GM12878 (cell line): ENCODE measurements around the gene STT3B. TPM values are rescaled to one million over a fixed set of nuclear protein-coding genes. Genes with fewer than 3 reads are reported as not detected.

Source experiments
- ATAC-seq: fragments of 200-7000 bp; cut with Tn5 transposase; 3 replicates; pipeline ENCODE4 v1.9.1; 2020; ENCODE audit warnings: mild to moderate bottlenecking, moderate library complexity
- BruUV-seq: library from RNA; stranded (reverse); fragments of 400-500 nt; replicated peaks from 2 replicates; lab custom pipeline; 2021; lab: Mats Ljungman, UMichigan
- CTCF ChIA-PET: fragments of 300-600 bp; sonication (Branson Sonifier 250); formaldehyde crosslinking; extraction: SDS; loops from one replicate; lab custom pipeline; 2021; ENCODE audit warnings: inconsistent platforms; lab: Yijun Ruan, JAX
- POLR2A ChIA-PET: fragments of 350-600 bp; formaldehyde crosslinking; extraction: SDS; loops from one replicate; lab custom pipeline; 2021; ENCODE audit warnings: inconsistent platforms; lab: Charles Lee
- RAD21 ChIA-PET: fragments of 300-600 bp; sonication (Branson Sonifier 250); formaldehyde crosslinking; loops from one replicate; lab custom pipeline; 2023; ENCODE audit warnings: antibody characterized with exemption; ENCODE audit not compliant: unreplicated experiment; lab: Charles Lee
- SMC1A ChIA-PET: fragments of 300-600 bp; sonication (Branson Sonifier 250); formaldehyde crosslinking; loops from one replicate; lab custom pipeline; 2023; ENCODE audit not compliant: unreplicated experiment, uncharacterized antibody; lab: Charles Lee
- DNase-seq: peaks from one replicate; pipeline ENCODE4 v3.0.0-alpha.2; 2011; ENCODE audit warnings: low read depth, low spot score
- FAIRE-seq: peaks from 3 replicates; lab custom pipeline; 2011; peaks lifted over from hg19 to GRCh38; lab: Jason Lieb, UNC
- H2AFZ ChIP-seq: 2 replicates; pipeline ENCODE4 v1.6.0; 2011; ENCODE audit warnings: low read depth, low read length, control low read depth; ENCODE audit not compliant: control insufficient read depth
- H3K27ac ChIP-seq: 2 replicates; pipeline ENCODE4 v1.5.1; 2011; ENCODE audit warnings: control low read depth; ENCODE audit not compliant: control insufficient read depth, insufficient read depth
- H3K27me3 ChIP-seq, 2 experiments: replicated peaks in 1 of 2; 2 replicates each; pipeline versions ENCODE4 v1.6.0 to v1.6.1; 2011; ENCODE audit warnings: low read length in 1 of 2; ENCODE audit not compliant: control insufficient read depth in 2 of 2, insufficient read depth in 2 of 2
- H3K36me3 ChIP-seq, 2 experiments: 2 replicates each; pipeline ENCODE4 v1.5.1; 2011; ENCODE audit warnings: low read length in 1 of 2; ENCODE audit not compliant: control insufficient read depth in 2 of 2, insufficient read depth in 2 of 2
- H3K4me1 ChIP-seq: 2 replicates; pipeline ENCODE4 v1.6.1; 2011; ENCODE audit warnings: mild to moderate bottlenecking, low read length, moderate library complexity, mixed read lengths; ENCODE audit not compliant: control insufficient read depth, insufficient read depth
- H3K4me2 ChIP-seq: 2 replicates; pipeline ENCODE4 v1.6.0; 2011; ENCODE audit warnings: control low read depth; ENCODE audit not compliant: control insufficient read depth, insufficient read depth
- H3K4me3 ChIP-seq: fragments of 200-600 bp; sonication (generic); 2 replicates; pipeline ENCODE4 v1.5.1; 2016
- H3K79me2 ChIP-seq: 2 replicates; pipeline ENCODE4 v1.6.0; 2011; ENCODE audit warnings: low read length; ENCODE audit not compliant: control insufficient read depth, insufficient read depth
- H3K9ac ChIP-seq: 2 replicates; pipeline ENCODE4 v1.8.0; 2011; ENCODE audit warnings: low read length, control low read depth, mixed read lengths; ENCODE audit not compliant: control insufficient read depth, insufficient read depth
- H3K9me3 ChIP-seq: replicated peaks from 3 replicates; pipeline ENCODE4 v1.5.1; 2011; ENCODE audit warnings: mild to moderate bottlenecking, low read length; ENCODE audit not compliant: control insufficient read depth, insufficient read depth
- H4K20me1 ChIP-seq: 2 replicates; pipeline ENCODE4 v1.6.0; 2011; ENCODE audit not compliant: control insufficient read depth, insufficient read depth
- CEBPB ChIP-seq, 2 experiments: fragments of 150-350 bp in 1 of 2; IDR thresholded peaks; 2 replicates each; pipeline ENCODE4 v1.6.1; 2012 to 2014; ENCODE audit warnings: low read depth in 2 of 2, low read length in 2 of 2, borderline replicate concordance in 1 of 2, inconsistent platforms in 1 of 2
- CHD2 ChIP-seq: IDR thresholded peaks from 2 replicates; pipeline ENCODE4 v1.6.1; 2011; ENCODE audit warnings: low read depth, low read length, improper control_type of control experiment, borderline replicate concordance
- CHD4 ChIP-seq: fragments of 200-600 bp; sonication (generic); IDR thresholded peaks from 2 replicates; pipeline ENCODE4 v1.6.1; 2016; ENCODE audit warnings: mild to moderate bottlenecking
- MLLT1 ChIP-seq: fragments of 450-650 bp; IDR thresholded peaks from 2 replicates; pipeline ENCODE4 v1.6.1; 2016; ENCODE audit warnings: mild to moderate bottlenecking
- NBN ChIP-seq: fragments of 450-650 bp; IDR thresholded peaks from 2 replicates; pipeline ENCODE4 v1.6.1; 2016
- NKRF ChIP-seq: fragments of 450-650 bp; conservative IDR thresholded peaks from 2 replicates; pipeline ENCODE4 v1.6.1; 2017; ENCODE audit warnings: mild to moderate bottlenecking, moderate library complexity
- RELA ChIP-seq: fragments of 450-650 bp; IDR thresholded peaks from 2 replicates; pipeline ENCODE4 v1.8.0; 2014; ENCODE audit warnings: borderline replicate concordance; ENCODE audit not compliant: partially characterized antibody
- SMAD5 ChIP-seq: IDR thresholded peaks from 2 replicates; pipeline ENCODE4 v1.6.1; 2016; ENCODE audit warnings: antibody characterized with exemption, low read depth
- SMARCA5 ChIP-seq: fragments of 450-650 bp; IDR thresholded peaks from 2 replicates; pipeline ENCODE4 v1.6.1; 2017; ENCODE audit warnings: mild to moderate bottlenecking
- ZBTB40 ChIP-seq: fragments of 450-650 bp; IDR thresholded peaks from 2 replicates; pipeline ENCODE4 v1.6.1; 2016; ENCODE audit warnings: mild to moderate bottlenecking, moderate library complexity, borderline replicate concordance
- in situ Hi-C: fragments of 300-500 bp; cut with MboI; formaldehyde crosslinking; loops from 9 replicates; pipeline ENCODE4 v1.14.3; 2018; ENCODE audit warnings: mixed read lengths
- intact Hi-C: fragments of 100-400 bp; cut with micrococcal nuclease; formaldehyde crosslinking; loops from one replicate; pipeline ENCODE4 v1.14.2; 2022; ENCODE audit not compliant: unreplicated experiment
- polyA plus RNA-seq, 11 experiments: library from polyadenylated mRNA; depleted of rRNA in 4 of 11; unstranded in 6 of 11; stranded (reverse) in 5 of 11; fragments of >200 nt; fragmentation: Nextera tagmentation in 4 of 11; fragmentation: Illumina TruSeq in 1 of 11; extraction: Ambion mirVana in 4 of 11; extraction: Trizol in 1 of 11; gene quantifications; 1 replicate in 1 of 11; 2 replicates in 10 of 11; pipeline versions ENCODE4 v1.2.1 to v1.2.3, GENCODE V29; 2011 to 2016; ENCODE audit warnings: inconsistent platforms in 2 of 11, missing spikeins in 2 of 11, low read depth in 1 of 11
- total RNA-seq, 4 experiments: library from RNA; depleted of rRNA in 3 of 4; stranded (reverse); fragments of >200 nt in 3 of 4; fragmentation: Illumina TruSeq in 1 of 4; extraction: Trizol in 1 of 4; gene quantifications; 2 replicates each; pipeline versions ENCODE4 v1.2.1 to v1.2.3, GENCODE V29; 2013 to 2021
- TF ChIP-seq, protein P1 (sequence below): IDR thresholded peaks from 2 replicates; pipeline ENCODE4 v1.6.1; 2011; ENCODE audit warnings: borderline replicate concordance, low read depth, mild to moderate bottlenecking, moderate library complexity, mixed read lengths, low read length; ENCODE audit not compliant: insufficient read depth; ENCODE audit errors: extremely low read length
- TF ChIP-seq, protein P2 (sequence below): fragments of 450-650 bp; IDR thresholded peaks from 2 replicates; pipeline ENCODE4 v1.6.1; 2017; ENCODE audit warnings: antibody characterized with exemption, mild to moderate bottlenecking, moderate library complexity

The STT3B gene
- total and polyA plus RNA-seq, 10 of the 15 experiments (the other 5 are each of a cell fraction or from before 2014, with no cell fraction given), result 19.9 to 208 (median 79.6) TPM

- TF ChIP-seq NKRF (no peak), SMAD5 (no peak)
- TF ChIP-seq, all 136 proteins: peak for 0
Observed at GRCh38 chr3:31654998-31655397, 122.3 kb downstream of the STT3B start (continued).

- POLR2A ChIA-PET, result no interaction called here
- no peak overlapping the region for H3K4me2 ChIP-seq
- no peaks in the 10 kb centered on the region; the same call in none of the 3 replicates for H3K9me3 ChIP-seq
- no peaks in the 10 kb centered on the region for H3K36me3 ChIP-seq
- CTCF ChIA-PET, result no interaction called here
- no peaks in the 10 kb centered on the region for H3K4me1 ChIP-seq
- no peaks in the 10 kb centered on the region for H4K20me1 ChIP-seq
- H3K27me3 ChIP-seq, result no peaks in the 10 kb centered on the region
- H3K4me3 ChIP-seq, result no peak overlapping the region
- DNase-seq (no peak), ATAC-seq (no peak), FAIRE-seq (no peak)
- H3K9ac ChIP-seq, result no peak overlapping the region
- RAD21 ChIA-PET, result no interaction called here
- no peak overlapping the region for H3K27ac ChIP-seq
- H2AFZ ChIP-seq, result no peak overlapping the region
- SMC1A ChIA-PET, result no interaction called here
- in situ Hi-C loops, result no loop called here
- BruUV-seq, result no TSS peak
- intact Hi-C loops, result no loop called here
- H3K79me2 ChIP-seq, result no peaks in the 10 kb centered on the region
- no peak for TF ChIP-seq SMARCA5
- no peak for TF ChIP-seq CEBPB (IDR thresholded peaks at IDR 0.05; ENCODE audit: borderline replicate concordance in 1 of 2, low read depth in 2 of 2, low read length in 2 of 2)
- TF ChIP-seq, protein P1, sequence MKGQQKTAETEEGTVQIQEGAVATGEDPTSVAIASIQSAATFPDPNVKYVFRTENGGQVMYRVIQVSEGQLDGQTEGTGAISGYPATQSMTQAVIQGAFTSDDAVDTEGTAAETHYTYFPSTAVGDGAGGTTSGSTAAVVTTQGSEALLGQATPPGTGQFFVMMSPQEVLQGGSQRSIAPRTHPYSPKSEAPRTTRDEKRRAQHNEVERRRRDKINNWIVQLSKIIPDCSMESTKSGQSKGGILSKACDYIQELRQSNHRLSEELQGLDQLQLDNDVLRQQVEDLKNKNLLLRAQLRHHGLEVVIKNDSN, result no peak
- no peak for TF ChIP-seq RELA
- TF ChIP-seq NBN, result no peak
- TF ChIP-seq, protein P2, sequence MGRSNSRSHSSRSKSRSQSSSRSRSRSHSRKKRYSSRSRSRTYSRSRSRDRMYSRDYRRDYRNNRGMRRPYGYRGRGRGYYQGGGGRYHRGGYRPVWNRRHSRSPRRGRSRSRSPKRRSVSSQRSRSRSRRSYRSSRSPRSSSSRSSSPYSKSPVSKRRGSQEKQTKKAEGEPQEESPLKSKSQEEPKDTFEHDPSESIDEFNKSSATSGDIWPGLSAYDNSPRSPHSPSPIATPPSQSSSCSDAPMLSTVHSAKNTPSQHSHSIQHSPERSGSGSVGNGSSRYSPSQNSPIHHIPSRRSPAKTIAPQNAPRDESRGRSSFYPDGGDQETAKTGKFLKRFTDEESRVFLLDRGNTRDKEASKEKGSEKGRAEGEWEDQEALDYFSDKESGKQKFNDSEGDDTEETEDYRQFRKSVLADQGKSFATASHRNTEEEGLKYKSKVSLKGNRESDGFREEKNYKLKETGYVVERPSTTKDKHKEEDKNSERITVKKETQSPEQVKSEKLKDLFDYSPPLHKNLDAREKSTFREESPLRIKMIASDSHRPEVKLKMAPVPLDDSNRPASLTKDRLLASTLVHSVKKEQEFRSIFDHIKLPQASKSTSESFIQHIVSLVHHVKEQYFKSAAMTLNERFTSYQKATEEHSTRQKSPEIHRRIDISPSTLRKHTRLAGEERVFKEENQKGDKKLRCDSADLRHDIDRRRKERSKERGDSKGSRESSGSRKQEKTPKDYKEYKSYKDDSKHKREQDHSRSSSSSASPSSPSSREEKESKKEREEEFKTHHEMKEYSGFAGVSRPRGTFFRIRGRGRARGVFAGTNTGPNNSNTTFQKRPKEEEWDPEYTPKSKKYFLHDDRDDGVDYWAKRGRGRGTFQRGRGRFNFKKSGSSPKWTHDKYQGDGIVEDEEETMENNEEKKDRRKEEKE, result no peak
- TF ChIP-seq CHD4, result no peak
- TF ChIP-seq MLLT1, result no peak
- TF ChIP-seq CHD2, result no peak
- TF ChIP-seq ZBTB40, result no peak
Observed at GRCh38 chr3:31659246-31659645, 126.5 kb downstream of the STT3B start.
